Measurements from ENCODE around the gene CLSTN2. TPM values are rescaled to one million over a fixed set of nuclear protein-coding genes. Genes with fewer than 3 reads are reported as not detected.

The CLSTN2 gene
- total RNA-seq, 1 experiment from 2014 or later = 0.68 TPM

- TF ChIP-seq CTCF (conservative IDR thresholded peaks at IDR 0.05) = no peak
- DNase-seq = no peak
- Histone ChIP-seq H3K9me3 (ENCODE audit: control insufficient read depth, low read depth, low read length) (no peaks in the 10 kb centered on the region), H4K20me1 (ENCODE audit: control insufficient read depth, insufficient read depth, insufficient read length) (no peaks in the 10 kb centered on the region), H3K14ac (ENCODE audit: insufficient read depth, low read length) (no peak overlapping the region), H4K8ac (replicated peaks; ENCODE audit: insufficient read length, low read depth, low read length) (no peak overlapping the region), H3K56ac (ENCODE audit: insufficient read length, low read depth, low read length) (no peak overlapping the region), H2AK5ac (ENCODE audit: insufficient read length, low read length) (no peak overlapping the region), H4K5ac (ENCODE audit: insufficient read length, low read depth, low read length) (no peak overlapping the region), H3K23ac (ENCODE audit: insufficient read length, low read depth, low read length) (no peak overlapping the region), H3T11ph (ENCODE audit: low read length) (no peak overlapping the region), H2BK5ac (ENCODE audit: insufficient read length, low read length) (no peak overlapping the region), H2BK120ac (ENCODE audit: low read depth, low read length, poor library complexity, severe bottlenecking) (no peak overlapping the region), H3K4me1 (ENCODE audit: insufficient read depth, low read length) (no peaks in the 10 kb centered on the region), H2BK12ac (ENCODE audit: insufficient read length, low read depth, low read length) (no peak overlapping the region), H2BK15ac (ENCODE audit: low read depth, low read length) (no peak overlapping the region), H4K91ac (ENCODE audit: insufficient read length, low read depth, low read length) (no peak overlapping the region), H3K9ac (ENCODE audit: extremely low read depth, insufficient read length, low read length) (no peak overlapping the region), H3K79me2 (ENCODE audit: insufficient read depth, low read length) (no peaks in the 10 kb centered on the region), H3K4me2 (ENCODE audit: insufficient read depth, insufficient read length, low read length) (no peak overlapping the region), H3K27me3 (ENCODE audit: insufficient read depth, low read length) (no peaks in the 10 kb centered on the region), H2AFZ (ENCODE audit: low read length) (no peak overlapping the region), H3K23me2 (ENCODE audit: insufficient read length, low read depth, low read length, poor library complexity, severe bottlenecking) (no peaks in the 10 kb centered on the region), H2BK20ac (ENCODE audit: low read depth, low read length, poor library complexity, severe bottlenecking) (no peak overlapping the region), H3K27ac (ENCODE audit: insufficient read length, low read depth, low read length) (no peak overlapping the region), H3K4ac (ENCODE audit: low read depth, low read length) (no peak overlapping the region), H3K79me1 (ENCODE audit: insufficient read depth, low read depth, low read length, poor library complexity, severe bottlenecking) (no peaks in the 10 kb centered on the region), H3K18ac (ENCODE audit: insufficient read length, low read depth, low read length) (no peak overlapping the region)
- Mint-ChIP-seq H3K9me3 (no peaks in the 10 kb centered on the region), H3K36me3 (ENCODE audit: insufficient read depth in 1 of 3, low read depth in 3 of 3) (no peaks in the 10 kb centered on the region), H3K27ac (no peak overlapping the region), H3K4me1 (no peaks in the 10 kb centered on the region), H3K27me3 (ENCODE audit: low read depth) (no peaks in the 10 kb centered on the region), H3K4me3 (no peak overlapping the region)
- no CpG with 5 or more reads among the region's 3 CpGs for WGBS (ENCODE audit: extremely low coverage, insufficient read length, low lambda C conversion rate)
Observed at GRCh38 chr3:140597364-140597763, 662.4 kb downstream of the CLSTN2 start.

Measured in H9 (cell line).